ENCODE data around the gene EVC.

- TF ChIP-seq, protein P1, sequence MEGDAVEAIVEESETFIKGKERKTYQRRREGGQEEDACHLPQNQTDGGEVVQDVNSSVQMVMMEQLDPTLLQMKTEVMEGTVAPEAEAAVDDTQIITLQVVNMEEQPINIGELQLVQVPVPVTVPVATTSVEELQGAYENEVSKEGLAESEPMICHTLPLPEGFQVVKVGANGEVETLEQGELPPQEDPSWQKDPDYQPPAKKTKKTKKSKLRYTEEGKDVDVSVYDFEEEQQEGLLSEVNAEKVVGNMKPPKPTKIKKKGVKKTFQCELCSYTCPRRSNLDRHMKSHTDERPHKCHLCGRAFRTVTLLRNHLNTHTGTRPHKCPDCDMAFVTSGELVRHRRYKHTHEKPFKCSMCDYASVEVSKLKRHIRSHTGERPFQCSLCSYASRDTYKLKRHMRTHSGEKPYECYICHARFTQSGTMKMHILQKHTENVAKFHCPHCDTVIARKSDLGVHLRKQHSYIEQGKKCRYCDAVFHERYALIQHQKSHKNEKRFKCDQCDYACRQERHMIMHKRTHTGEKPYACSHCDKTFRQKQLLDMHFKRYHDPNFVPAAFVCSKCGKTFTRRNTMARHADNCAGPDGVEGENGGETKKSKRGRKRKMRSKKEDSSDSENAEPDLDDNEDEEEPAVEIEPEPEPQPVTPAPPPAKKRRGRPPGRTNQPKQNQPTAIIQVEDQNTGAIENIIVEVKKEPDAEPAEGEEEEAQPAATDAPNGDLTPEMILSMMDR (conservative IDR thresholded peaks at IDR 0.05; ENCODE audit: low read depth, low read length): no peak
- no peak for TF ChIP-seq EZH2 (IDR thresholded peaks at IDR 0.05; ENCODE audit: borderline replicate concordance, low read depth, low read length, poor library complexity, severe bottlenecking)
Observed at GRCh38 chr4:5738061-5738460, 27.1 kb downstream of the EVC start.
